Left ventricle myocardium superior (tissue), 1 donor: ENCODE results near the gene ABHD12. TPM values are rescaled to one million over a fixed set of nuclear protein-coding genes. Genes with fewer than 3 reads are reported as not detected.
"Not testable (repeated sequence)": the region's sequence is repeated elsewhere in the genome, so short reads cannot be mapped to it uniquely, and the experiment has no call there.

Source experiments
- ATAC-seq: fragments of 200-7000 bp; cut with Tn5 transposase; one replicate; pipeline ENCODE4 v1.9.1; 2020; ENCODE audit warnings: mild to moderate bottlenecking, moderate library complexity
- DNase-seq: peaks from one replicate; pipeline ENCODE4 v3.0.0-alpha.2; 2020
- intact Hi-C: fragments of 100-400 bp; cut with micrococcal nuclease; formaldehyde crosslinking; loops from one replicate; pipeline ENCODE4 v1.11.0; 2022
- total RNA-seq: library from RNA; stranded (reverse); fragmentation: NEBNext Ultra II Directional; extraction: Animal tissue kit (Norgen Biotek cat#: 25700); gene quantifications from one replicate; pipeline ENCODE4 v1.2.1, GENCODE V29; 2021
- donor health status: DM: no; HTN: yes; CAD: no; lungs with severe emphysema.

Gene ABHD12
- total RNA-seq, 1 donor from 2014 or later = 21.3 TPM

DNA sequence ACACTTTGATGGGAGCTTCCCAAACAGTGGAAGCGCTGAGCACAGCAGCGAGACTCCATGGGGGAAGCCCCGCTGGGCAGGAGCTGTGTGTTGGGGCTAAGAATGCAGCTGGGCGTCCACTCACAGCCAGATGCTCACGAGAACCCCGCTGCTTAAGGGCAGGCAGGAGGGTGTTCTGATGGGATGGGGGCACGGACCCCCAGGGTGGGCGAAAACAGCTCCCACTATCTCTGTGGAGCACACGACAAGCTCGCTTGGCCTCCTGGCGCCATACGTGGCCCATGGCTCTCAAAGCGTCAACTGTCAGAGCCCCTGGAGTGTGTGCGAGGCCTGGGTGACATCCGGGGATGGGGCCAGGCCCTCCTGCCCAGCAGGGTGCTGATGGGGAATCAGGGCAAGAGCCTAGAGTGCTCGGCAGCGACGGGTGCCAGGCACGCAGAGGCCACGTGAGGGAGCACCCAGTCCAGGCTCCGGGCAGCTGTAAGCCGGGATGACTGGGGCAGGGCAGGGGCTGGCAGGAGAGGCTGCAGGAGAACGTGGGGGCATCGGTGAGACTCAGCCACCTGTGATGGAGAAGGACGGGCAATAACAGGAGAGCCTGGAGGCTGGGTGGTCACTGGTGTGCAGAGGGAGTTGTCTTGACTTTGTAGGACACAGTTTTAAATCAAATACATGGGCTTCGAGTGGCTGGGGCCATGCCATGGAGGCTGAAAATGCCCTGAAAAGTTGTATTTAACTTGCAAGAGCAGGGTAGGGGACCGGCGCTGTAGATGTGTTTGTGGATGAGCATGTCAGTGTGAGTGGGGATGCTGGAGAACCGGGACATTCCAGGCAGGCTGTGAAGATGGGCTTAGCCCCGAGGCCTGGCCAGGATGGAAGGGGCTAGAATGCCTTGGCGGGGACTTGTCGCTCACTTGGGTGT is 115.5 kb downstream of the ABHD12 start:
- ATAC-seq = peak; percentile 63
- intact Hi-C loops = no loop called here

DNA sequence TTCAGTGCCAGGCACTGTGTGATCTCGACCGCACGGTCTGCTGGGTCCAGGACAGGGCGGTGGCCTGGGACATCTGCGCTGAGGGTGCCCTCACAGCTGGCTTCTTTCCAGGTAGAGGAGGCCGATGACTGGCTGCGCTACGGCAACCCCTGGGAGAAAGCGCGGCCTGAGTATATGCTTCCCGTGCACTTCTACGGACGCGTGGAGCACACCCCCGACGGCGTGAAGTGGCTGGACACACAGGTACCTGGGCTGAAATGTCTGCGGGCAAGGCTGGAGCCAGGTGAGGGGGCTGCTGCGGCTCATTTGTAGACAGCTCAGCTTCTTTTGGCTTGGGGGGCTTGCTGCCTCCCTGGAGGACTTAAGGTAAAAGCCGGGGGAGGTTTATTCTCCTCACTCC is 116.2 kb downstream of the ABHD12 start:
- peak; percentile 35 for DNase-seq
- ATAC-seq = peak; percentile 9
- intact Hi-C loops = no loop called here

More for the DNA sequence above, 115.5 kb downstream of the ABHD12 start:
- DNase-seq = peak; percentile 83

- intact Hi-C loops = no loop called here
- DNase-seq (peak; percentile 47), ATAC-seq (peak; percentile 10)
Observed at GRCh38 chr20:25273541-25274358, 116.9 kb downstream of the ABHD12 start.

GRCh38 chr20:25273046-25273445 is 117.6 kb downstream of the ABHD12 start:
- intact Hi-C loops = no loop called here
- ATAC-seq = no peak
- DNase-seq = peak; percentile 29

DNA sequence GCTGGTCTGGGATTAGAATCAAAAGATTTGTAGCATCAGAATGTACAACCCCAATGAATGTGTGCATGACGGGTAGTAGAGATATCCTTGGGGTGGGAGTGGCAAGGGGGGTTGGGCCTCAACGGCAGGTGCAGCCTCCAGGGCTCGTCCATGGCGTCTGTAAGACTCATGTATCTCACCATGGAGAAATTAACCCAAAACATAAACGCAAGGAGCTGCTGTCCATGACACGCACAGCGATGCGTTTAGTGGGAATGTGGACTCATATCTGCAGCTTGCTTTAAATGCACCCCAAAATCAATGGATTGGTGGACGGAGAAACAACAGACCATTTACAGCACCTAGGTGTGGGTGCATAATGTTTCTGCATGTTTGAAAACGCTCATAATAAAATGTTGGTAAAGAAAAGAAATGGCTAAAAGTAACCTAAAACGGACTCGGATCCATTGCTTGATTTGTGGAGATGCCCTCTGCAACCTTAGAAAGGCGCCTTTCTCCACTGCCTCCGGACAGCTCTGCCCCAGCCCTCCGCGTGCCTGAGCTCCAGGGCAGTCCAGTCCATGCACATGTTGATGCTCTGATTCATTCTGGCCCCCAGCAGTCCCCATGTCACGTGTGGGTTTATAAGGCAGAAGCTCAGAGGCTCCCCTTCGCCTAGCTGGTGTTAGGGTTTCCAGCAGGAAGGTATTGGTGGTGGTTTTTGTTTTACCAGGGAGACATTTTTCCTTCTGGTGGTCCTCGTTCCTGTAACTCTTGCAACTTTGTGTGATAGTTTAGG is 118.2 kb downstream of the ABHD12 start:
- intact Hi-C loops = no loop called here
- DNase-seq (peak; percentile 23), ATAC-seq (no peak)

GRCh38 chr20:25271486-25272222 is 119.0 kb downstream of the ABHD12 start:
- ATAC-seq (no peak), DNase-seq (peak; percentile 23)
- intact Hi-C loops = no loop called here

DNA sequence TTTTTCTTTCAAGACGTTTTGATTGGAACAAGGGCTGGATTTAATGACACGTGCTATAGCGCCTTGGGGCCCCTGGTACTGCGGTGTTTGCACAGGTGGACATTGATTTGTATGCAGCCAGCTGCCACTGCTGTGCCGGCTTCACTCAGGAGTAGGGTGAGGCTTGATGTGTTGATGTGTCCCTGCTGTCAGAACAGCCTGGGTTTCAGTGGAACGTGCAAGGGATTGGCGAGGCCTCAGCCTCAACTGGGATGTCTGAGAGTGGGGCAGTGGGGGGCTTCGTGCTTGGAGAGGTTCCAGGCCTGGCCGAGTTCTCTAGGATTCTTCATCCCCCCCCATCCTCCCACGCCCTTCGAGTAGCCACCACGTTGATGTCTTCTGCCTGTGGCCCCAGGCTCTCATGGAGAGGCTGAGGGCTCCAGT is 119.8 kb downstream of the ABHD12 start:
- intact Hi-C loops = no loop called here
- ATAC-seq = no peak
- DNase-seq = peak; percentile 17

GRCh38 chr20:25269833-25270170 is 120.8 kb downstream of the ABHD12 start:
- no peak for DNase-seq
- intact Hi-C loops = no loop called here

DNA sequence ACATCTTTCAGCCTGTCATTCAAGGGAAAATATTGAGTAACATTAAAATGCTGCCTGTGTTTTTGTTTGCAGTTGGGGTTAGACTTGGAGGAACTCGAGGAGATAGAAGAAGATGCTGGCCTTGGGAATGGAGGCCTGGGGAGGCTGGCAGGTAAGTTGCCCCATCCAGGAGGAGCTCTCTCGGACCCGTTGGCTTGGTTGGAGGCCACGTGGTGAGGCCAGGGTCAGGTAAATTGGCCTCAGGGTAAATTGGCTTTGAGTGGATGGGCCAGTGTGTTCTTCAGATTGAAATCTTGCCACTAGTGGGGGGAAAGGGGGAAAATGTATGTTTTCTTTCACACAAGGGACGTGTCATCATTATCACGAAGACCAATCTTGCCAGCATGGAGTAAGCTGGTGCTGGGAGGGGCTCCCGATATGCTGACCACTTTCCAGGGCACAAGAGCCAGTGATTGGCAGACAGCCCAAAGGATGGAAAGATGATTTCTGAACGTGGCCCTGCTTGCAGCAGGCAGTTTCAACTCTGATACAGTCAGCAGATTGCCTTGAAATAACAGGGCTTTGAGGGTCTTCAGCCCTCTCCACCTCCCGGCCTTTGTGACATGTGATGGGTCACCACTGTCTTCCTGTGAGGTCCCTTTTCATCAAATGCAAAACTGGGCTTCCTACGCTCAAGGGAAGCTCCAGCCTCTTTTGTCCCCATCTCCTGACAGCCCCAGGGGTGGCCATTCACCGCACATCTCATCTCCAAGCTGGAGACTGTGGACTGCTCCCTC is 121.4 kb downstream of the ABHD12 start:
- DNase-seq = peak; percentile 16
- ATAC-seq = no peak
- intact Hi-C loops = no loop called here

More at GRCh38 chr20:25269833-25270170, 120.8 kb downstream of the ABHD12 start:
- no peak for ATAC-seq

- ATAC-seq, intact Hi-C loops, DNase-seq: not testable (repeated sequence)
Observed at GRCh38 chr20:25260770-25261437, 129.7 kb downstream of the ABHD12 start.

GRCh38 chr20:25259788-25260254 is 130.8 kb downstream of the ABHD12 start:
- intact Hi-C loops = loop anchor here (10.0 kb wide), 1 partner anchor 65 kb away; the partner anchor contains the start of gene ENTPD6
- no peak for DNase-seq
- ATAC-seq = no peak

GRCh38 chr20:25259358-25259757 is 131.3 kb downstream of the ABHD12 start:
- intact Hi-C loops = loop anchor here (10.0 kb wide), 1 partner anchor 65 kb away; the partner anchor contains the start of gene ENTPD6
- ATAC-seq (no peak), DNase-seq (no peak)

DNA sequence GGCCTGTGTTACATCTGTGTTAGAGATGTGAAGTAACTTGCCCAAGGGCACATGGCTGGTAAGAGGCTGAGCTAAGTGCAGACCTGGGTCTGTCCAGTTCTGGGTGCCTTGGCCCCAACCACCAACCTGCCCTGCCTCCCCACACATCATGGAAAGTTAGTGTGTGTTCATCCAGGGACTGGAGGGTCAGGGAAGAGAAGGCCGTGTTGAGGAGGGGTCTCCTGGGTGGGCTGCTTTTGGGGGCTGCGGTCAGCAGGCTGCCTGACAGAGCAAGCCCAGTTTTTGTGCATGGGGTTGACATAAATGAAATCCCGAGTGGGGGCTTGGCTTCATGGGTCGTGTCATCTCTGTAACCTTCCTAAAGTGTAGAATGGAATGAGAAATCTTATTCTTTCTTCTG is 131.8 kb downstream of the ABHD12 start:
- no peak for DNase-seq
- ATAC-seq = no peak
- intact Hi-C loops = loop anchor here (10.0 kb wide), 1 partner anchor 64 kb away; the partner anchor contains the start of gene ENTPD6

DNA sequence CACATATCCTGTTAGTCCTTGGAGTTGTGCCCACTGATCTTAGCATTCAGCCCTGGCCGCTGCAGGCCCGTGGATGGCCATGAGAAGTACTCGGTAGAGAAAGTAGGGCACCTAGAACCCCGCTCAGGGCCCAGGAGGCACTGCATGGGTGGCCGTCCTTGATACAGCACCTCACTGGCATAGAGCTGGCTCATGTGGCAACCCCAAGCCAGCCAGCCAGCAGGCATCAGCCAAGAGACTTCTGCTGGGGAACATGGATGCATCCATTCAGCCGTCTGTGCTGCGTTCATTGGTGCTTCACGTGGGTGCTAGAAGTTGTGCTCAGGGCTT is 132.2 kb downstream of the ABHD12 start:
- DNase-seq = no peak
- intact Hi-C loops = loop anchor here (10.0 kb wide), 1 partner anchor 64 kb away; the partner anchor contains the start of gene ENTPD6
- no peak for ATAC-seq

GRCh38 chr20:25257756-25258475 is 132.7 kb downstream of the ABHD12 start:
- no peak for ATAC-seq
- intact Hi-C loops = loop anchor here (10.0 kb wide), 1 partner anchor 63 kb away; the partner anchor contains the start of gene ENTPD6
- no peak for DNase-seq

GRCh38 chr20:25257130-25257529 is 133.5 kb downstream of the ABHD12 start:
- DNase-seq (no peak), ATAC-seq (no peak)
- intact Hi-C loops = loop anchor here (10.0 kb wide), 1 partner anchor 62 kb away; the partner anchor contains the start of gene ENTPD6
